Osteocyte (in vitro differentiated cells): ENCODE data around the gene JOSD1. TPM values are rescaled to one million over a fixed set of nuclear protein-coding genes. Genes with fewer than 3 reads are reported as not detected.
A peak's percentile ranks its signal among the peaks of the same experiment; 100 is the strongest.

Source experiments
- DNase-seq: peaks from one replicate; pipeline ENCODE4 v3.0.0; 2021; ENCODE audit warnings: mixed read lengths; ENCODE audit not compliant: unreplicated experiment; ENCODE audit errors: extremely low spot score
- H3K27ac Mint-ChIP-seq: one replicate; pipeline ENCODE4 v1.8.0; 2021; ENCODE audit warnings: mild to moderate bottlenecking, mixed read lengths; ENCODE audit not compliant: unreplicated experiment
- H3K27me3 Mint-ChIP-seq: one replicate; pipeline ENCODE4 v1.8.0; 2021; ENCODE audit warnings: mixed read lengths; ENCODE audit not compliant: unreplicated experiment
- H3K36me3 Mint-ChIP-seq: one replicate; pipeline ENCODE4 v1.8.0; 2021; ENCODE audit warnings: mixed read lengths; ENCODE audit not compliant: unreplicated experiment
- H3K4me1 Mint-ChIP-seq: one replicate; pipeline ENCODE4 v1.8.0; 2021; ENCODE audit warnings: mixed read lengths; ENCODE audit not compliant: unreplicated experiment
- H3K4me3 Mint-ChIP-seq: one replicate; pipeline ENCODE4 v1.8.0; 2021; ENCODE audit warnings: mild to moderate bottlenecking, moderate library complexity, mixed read lengths; ENCODE audit not compliant: unreplicated experiment
- H3K9me3 Mint-ChIP-seq: one replicate; pipeline ENCODE4 v1.8.0; 2021; ENCODE audit warnings: mixed read lengths; ENCODE audit not compliant: unreplicated experiment
- CTCF ChIP-seq: fragments of 200-600 bp; sonication (generic); IDR thresholded peaks from 2 replicates; pipeline ENCODE4 v1.5.0; 2021; ENCODE audit warnings: antibody characterized with exemption, mild to moderate bottlenecking, moderate library complexity
- total RNA-seq: library from RNA; stranded (reverse); gene quantifications from 2 replicates; pipeline ENCODE4 v1.2.1, GENCODE V29; 2021

Gene JOSD1
- total RNA-seq, 1 donor from 2014 or later, result 78.6 TPM

- no peak for DNase-seq
- Mint-ChIP-seq H3K4me1 (peaks cover 70% of the 10 kb centered on the region), H3K9me3 (no peaks in the 10 kb centered on the region), H3K4me3 (no peak overlapping the region), H3K27ac (peak overlapping the region; percentile 90), H3K36me3 (peaks cover 21% of the 10 kb centered on the region), H3K27me3 (no peaks in the 10 kb centered on the region)
- TF ChIP-seq CTCF, result no peak
Observed at GRCh38 chr22:38717244-38717643, 16.5 kb upstream of the JOSD1 start.

GRCh38 chr22:38716826-38717225 lies 16.1 kb upstream of the JOSD1 start:
- peaks cover 20% of the 10 kb centered on the region for H3K36me3 Mint-ChIP-seq
- no peaks in the 10 kb centered on the region for H3K9me3 Mint-ChIP-seq
- TF ChIP-seq CTCF, result no peak
- DNase-seq, result no peak
- peaks cover 72% of the 10 kb centered on the region for H3K4me1 Mint-ChIP-seq
- no peaks in the 10 kb centered on the region for H3K27me3 Mint-ChIP-seq
- H3K4me3 Mint-ChIP-seq, result no peak overlapping the region
- peak overlapping the region; percentile 90 for H3K27ac Mint-ChIP-seq

- Mint-ChIP-seq H3K4me3 (no peak overlapping the region), H3K27ac (peak overlapping the region; percentile 90), H3K27me3 (no peaks in the 10 kb centered on the region), H3K9me3 (no peaks in the 10 kb centered on the region), H3K4me1 (peaks cover 69% of the 10 kb centered on the region), H3K36me3 (peaks cover 15% of the 10 kb centered on the region)
- DNase-seq, result no peak
- no peak for TF ChIP-seq CTCF
Observed at GRCh38 chr22:38716271-38716670, 15.5 kb upstream of the JOSD1 start.

- Mint-ChIP-seq H3K27ac (peak overlapping the region; percentile 64), H3K36me3 (peaks cover 15% of the 10 kb centered on the region), H3K4me1 (peaks cover 71% of the 10 kb centered on the region), H3K9me3 (no peaks in the 10 kb centered on the region), H3K4me3 (no peak overlapping the region), H3K27me3 (no peaks in the 10 kb centered on the region)
- DNase-seq, result no peak
- no peak for TF ChIP-seq CTCF
Observed at GRCh38 chr22:38715852-38716251, 15.1 kb upstream of the JOSD1 start.

GRCh38 chr22:38715176-38715764 lies 14.5 kb upstream of the JOSD1 start:
- H3K4me3 Mint-ChIP-seq, result no peak overlapping the region
- H3K36me3 Mint-ChIP-seq, result peaks cover 17% of the 10 kb centered on the region
- H3K9me3 Mint-ChIP-seq, result no peaks in the 10 kb centered on the region
- peak overlapping the region; percentile 64 for H3K27ac Mint-ChIP-seq
- H3K4me1 Mint-ChIP-seq, result peaks cover 71% of the 10 kb centered on the region
- no peak for TF ChIP-seq CTCF
- no peaks in the 10 kb centered on the region for H3K27me3 Mint-ChIP-seq
- no peak for DNase-seq
